Measurements from ENCODE around the gene OR4F15.

OR4F15 gene

DNA sequence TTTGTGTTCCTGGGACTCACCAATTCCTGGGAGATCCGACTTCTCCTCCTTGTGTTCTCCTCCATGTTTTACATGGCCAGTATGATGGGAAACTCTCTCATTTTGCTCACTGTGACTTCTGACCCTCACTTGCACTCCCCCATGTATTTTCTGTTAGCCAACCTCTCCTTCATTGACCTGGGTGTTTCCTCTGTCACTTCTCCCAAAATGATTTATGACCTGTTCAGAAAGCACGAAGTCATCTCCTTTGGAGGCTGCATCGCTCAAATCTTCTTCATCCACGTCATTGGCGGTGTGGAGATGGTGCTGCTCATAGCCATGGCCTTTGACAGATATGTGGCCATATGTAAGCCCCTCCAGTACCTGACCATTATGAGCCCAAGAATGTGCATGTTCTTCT lies 16.8 kb downstream of the OR4F15 start:
- no peak for DNase-seq (ENCODE audit: low read depth)
- no peak overlapping the region for H3K4me3 ChIP-seq (replicated peaks; ENCODE audit: low read depth, low read length)
- no peak for TF ChIP-seq CTCF (IDR thresholded peaks at IDR 0.05; ENCODE audit: low read length, missing control alignments)

DNA sequence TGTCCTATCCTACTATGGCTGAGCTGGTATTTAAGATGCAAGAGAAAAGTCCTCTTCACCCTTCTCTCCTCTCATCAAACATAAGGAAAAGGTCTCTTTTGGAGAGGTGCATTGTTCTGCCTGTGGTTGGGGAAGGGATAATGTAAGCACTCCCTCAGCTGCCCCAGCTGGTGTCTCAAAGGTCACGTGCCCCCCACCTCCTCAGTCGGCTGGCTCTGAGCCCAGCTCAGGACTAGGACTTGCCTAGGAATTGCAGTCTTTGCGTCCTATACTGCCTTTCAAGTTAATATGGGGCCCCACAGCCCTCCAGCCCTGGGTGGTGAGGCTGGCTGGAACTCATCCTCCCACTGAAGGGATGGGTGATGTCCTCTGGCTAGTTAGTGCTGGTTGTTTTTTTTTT lies 29.7 kb downstream of the OR4F15 start:
- DNase-seq (ENCODE audit: low read depth): no peak
- no peak for TF ChIP-seq CTCF (IDR thresholded peaks at IDR 0.05; ENCODE audit: low read length, missing control alignments)
- no peak overlapping the region for H3K4me3 ChIP-seq (replicated peaks; ENCODE audit: low read depth, low read length)

GRCh38 chr15:101844916-101845315 lies 32.9 kb downstream of the OR4F15 start:
- TF ChIP-seq CTCF (IDR thresholded peaks at IDR 0.05; ENCODE audit: low read length, missing control alignments): no peak
- H3K4me3 ChIP-seq (replicated peaks; ENCODE audit: low read depth, low read length): no peak overlapping the region
- no peak for DNase-seq (ENCODE audit: low read depth)

DNA sequence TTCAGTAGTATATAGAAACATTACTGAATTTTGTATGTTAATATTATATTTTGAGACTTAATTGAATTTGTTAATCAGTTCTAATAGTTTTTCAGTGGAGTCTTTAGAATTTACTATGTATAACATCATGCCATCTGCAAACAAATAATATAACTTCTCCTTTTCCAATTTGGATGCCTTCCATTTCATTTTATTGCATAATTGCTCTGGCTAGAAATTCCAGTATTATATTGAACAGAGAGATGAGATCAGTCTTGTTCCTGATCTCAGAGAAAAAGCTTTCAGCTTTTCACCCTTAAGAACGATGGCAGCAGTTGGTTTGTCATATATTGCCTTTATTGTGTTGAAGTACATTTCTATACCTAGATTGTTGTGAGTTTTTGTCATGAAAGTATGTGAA lies 40.4 kb downstream of the OR4F15 start:
- no peak for TF ChIP-seq CTCF (IDR thresholded peaks at IDR 0.05; ENCODE audit: low read length, missing control alignments)
- no peak for DNase-seq (ENCODE audit: low read depth)
- no peak overlapping the region for H3K4me3 ChIP-seq (replicated peaks; ENCODE audit: low read depth, low read length)
